Measurements from ENCODE around the gene KCNQ1.

DNA sequence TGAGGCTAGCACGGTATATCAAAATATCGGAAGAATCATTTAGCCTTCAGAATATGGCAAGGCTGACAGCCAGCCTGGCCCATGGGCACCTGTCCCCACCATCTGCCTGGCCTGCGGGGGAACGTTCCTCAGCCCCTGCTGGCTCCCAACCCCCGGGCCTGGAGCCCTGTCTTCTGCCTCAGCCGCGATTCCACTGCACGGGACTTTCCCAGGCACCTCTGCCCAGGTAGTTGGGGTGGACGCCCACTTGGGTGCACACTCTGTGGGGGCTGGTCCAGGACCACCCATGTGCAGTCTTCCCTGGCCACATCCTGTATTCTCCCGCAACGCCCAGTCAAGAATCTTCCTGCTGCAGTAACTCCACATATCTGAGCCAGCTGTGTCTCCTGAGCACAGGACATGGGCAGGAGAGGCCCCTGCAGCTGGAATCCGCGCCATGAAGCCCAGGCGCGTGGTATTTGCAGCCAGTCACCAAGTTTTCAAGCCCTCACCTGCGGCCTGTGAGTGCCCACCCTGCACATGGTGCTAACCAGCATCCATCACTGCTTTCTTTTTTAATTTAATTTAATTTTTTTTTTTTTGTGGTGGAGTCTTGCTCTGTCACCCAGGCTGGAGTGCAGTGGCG, 77.9 kb downstream of the KCNQ1 start:
- TF ChIP-seq EZH2 (IDR thresholded peaks at IDR 0.05) (no peak), RAD21 (IDR thresholded peaks at IDR 0.05; ENCODE audit: low read depth) (no peak), SIN3A (IDR thresholded peaks at IDR 0.05; ENCODE audit: low read depth) (no peak), EGR1 (IDR thresholded peaks at IDR 0.05; ENCODE audit: low read depth) (no peak), TCF7L2 (IDR thresholded peaks at IDR 0.05; ENCODE audit: borderline replicate concordance, extremely low read depth, insufficient read depth, insufficient read length) (no peak), CEBPB (IDR thresholded peaks at IDR 0.05; ENCODE audit: low read depth) (no peak), ZNF274 (IDR thresholded peaks at IDR 0.05; ENCODE audit: low read depth, low read length) (no peak)
